ENCODE measurements around the gene SUMO3.
"Not testable (repeated sequence)": the region's sequence is repeated elsewhere in the genome, so short reads cannot be mapped to it uniquely, and the experiment has no call there.

The SUMO3 gene

DNA sequence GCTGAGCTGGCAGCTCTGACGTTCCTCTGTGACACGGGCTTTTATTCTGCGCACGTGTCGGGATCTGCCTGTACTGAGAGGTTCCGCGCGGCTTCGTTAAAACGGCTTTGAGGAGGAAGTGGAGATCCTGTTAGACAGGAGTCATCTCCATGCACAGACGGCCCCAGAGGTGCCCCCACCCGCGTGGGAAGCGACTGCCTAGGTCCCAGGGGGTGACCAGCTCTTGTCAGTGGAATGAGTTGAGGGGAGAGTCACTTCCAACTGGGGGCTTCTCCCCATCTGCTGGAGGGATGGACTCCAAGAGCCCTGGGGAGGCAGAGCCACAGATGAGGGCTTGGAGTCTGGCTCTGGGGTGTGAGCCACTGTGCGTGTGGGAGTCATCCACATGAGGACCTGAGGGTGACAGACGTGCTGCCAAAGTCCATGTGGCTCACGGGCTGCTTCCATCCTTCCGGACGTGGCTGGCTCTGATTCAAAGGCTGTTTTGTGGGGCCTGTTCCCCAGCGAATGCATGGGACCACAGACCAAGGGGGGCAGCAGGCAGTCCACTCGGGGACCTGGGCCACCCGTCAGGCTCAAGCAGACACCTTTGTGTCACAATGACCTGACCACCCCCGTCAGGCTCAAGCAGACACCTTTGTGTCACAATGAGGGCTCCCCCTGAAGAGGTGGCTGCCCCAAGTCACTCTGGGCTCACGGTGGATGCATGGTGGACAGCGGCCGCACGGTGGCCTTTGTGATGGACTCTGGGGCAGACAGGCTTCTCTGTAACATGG, 28.8 kb upstream of the SUMO3 start:
- FAIRE-seq = no peak

DNA sequence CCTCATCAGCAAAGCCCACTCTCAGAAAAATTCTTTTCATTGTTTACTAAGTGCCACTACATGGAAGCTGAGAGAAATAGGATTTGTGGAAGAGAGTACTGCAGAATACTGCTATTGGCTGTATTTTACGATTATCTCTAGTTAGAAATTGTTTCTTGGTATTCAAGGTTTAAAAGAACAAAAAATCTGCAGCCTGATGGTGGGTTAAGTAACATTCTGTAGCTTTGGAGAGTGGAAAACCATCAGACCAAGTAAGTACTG, 28.3 kb upstream of the SUMO3 start:
- FAIRE-seq = no peak

DNA sequence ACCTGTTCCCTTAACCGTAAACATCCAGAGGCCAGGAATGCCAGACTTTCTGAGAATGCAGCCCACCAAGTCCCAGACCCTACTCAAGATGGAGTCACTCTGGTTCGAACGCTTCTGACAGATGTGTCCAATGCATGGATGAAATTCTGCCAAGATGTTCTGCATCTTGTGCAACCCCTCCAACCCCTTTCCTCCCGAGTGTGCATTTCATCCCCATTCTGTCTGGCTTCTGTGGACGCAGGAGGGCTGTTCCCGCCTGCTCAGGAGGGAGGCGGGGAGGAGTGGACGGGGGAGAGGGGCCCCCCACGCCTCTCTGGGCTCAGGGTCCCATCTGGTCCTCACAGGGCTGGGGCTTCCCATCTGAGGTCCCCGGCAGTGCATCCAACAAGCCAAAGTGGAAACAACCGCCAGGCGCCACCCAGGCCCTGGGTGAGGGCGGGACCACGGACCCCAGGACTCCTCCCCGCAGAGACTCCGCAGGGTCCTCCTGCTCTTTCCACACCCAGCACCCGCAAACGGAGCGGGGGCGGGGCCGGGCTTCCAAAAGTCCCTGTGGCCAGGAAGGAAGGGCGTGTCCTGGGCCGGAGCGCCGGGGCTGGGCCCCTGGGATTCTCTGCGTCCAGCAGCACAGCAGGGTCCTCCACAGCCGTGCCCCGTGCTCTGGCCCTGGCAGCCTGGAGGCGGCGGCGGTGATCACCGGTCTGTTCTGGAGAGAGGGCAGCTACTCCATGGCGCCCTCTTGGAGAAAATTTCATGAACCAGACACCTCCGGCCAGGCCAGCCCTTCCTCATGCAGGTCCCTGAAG, 27.8 kb upstream of the SUMO3 start:
- no peak for FAIRE-seq

DNA sequence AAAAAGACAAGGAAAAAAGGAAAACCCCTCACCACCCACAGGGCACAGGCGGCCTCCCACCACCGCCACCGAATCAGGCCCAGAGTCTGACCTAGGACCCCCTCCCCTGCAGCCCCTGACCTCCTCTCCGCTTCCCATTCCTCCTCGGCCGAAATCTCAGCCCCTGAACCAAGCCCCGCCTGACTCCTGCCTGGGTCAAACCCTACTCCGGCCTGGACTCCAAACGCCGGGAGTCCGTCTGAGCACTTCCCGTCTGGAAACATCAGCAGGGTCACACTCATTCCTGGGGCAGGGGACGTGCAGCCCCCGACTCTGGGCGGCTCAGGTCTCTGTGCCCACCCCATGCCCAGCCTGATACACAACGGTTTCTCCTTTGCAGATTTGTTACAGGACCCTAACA, 26.4 kb upstream of the SUMO3 start:
- no peak for FAIRE-seq

GRCh38 chr21:44842721-44843445, 25.0 kb upstream of the SUMO3 start:
- no peak for FAIRE-seq

DNA sequence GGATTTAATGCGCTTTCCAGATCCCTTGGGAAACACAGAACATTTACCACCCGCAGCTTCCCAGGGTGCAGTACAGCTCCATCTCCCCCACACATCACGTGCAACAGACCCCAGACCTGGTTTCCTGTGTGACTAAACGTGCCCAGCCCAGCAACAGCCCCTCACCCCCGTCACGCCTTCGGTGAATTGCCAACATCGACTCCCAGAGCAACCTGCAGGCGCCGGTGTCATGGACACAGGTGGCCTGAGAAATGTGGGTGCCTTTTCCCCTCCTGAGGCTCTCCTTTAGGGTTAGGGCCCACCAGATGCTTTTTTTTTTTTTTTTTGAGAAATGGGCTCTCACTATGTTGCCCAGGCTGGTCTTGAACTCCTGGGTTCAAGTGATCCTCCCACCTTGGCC, 24.2 kb upstream of the SUMO3 start:
- FAIRE-seq = no peak

GRCh38 chr21:44840771-44841170, 22.9 kb upstream of the SUMO3 start:
- no peak for FAIRE-seq

- FAIRE-seq = no peak
Observed at GRCh38 chr21:44838951-44839350, 21.1 kb upstream of the SUMO3 start.

DNA sequence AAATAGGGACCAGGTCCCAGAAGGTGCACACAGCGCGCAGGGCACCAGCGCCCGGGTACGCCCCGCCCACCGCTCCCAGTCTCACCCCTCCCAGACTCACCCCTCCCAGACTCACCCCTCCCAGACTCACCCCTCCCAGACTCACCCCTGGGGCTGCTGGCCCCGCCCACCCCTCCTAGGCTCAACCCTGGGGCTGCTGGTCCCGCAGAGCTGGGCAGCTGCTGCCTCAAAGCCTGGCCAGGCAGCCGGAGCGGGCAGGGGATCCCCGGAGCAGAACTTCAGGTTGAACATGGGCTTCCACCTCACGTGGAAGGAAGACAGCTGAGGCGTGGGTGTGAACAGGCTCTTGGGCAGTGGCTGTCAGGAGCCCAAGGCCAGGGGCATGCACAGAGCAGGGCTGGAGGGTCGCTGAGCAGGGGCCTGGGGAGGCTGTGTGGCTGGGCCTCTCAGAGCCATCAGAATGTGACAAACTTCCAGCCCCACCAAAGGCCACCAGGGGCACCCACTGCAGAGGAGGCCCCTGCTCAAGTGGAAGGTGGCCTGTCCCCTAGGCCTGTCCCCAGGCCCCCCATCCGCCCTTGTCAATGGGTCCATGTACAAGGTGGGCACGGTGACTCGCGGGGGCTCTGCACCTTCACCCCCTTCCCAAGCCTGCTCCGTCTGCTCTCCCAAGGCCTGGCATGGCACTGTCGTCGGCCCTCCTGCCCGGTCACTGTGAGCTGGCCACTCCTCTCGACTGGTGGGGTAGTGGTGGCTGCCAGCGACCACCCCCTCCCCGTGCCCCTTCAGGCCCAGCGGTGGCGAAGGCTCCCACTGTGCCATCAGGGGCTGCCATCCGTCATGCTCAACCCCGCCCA, 20.4 kb upstream of the SUMO3 start:
- FAIRE-seq = no peak

- FAIRE-seq = no peak
Observed at GRCh38 chr21:44837537-44837936, 19.7 kb upstream of the SUMO3 start.

- no peak for FAIRE-seq
Observed at GRCh38 chr21:44836666-44837471, 19.0 kb upstream of the SUMO3 start.

DNA sequence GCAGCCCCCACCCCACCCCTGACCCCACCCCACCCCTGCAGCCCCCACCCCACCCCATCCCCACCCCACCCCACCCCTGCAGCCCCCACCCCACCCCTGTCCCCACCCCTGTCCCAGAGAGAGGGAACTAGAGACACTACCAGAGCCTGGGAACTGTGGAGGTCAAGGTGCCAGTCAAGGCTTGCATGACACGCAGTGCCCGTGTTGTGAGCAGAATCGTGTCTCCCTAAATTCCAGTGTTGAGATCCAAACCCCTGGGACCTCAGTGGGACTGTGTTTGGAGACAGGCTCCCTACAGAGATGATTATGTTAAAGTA, 18.4 kb upstream of the SUMO3 start:
- FAIRE-seq = no peak

DNA sequence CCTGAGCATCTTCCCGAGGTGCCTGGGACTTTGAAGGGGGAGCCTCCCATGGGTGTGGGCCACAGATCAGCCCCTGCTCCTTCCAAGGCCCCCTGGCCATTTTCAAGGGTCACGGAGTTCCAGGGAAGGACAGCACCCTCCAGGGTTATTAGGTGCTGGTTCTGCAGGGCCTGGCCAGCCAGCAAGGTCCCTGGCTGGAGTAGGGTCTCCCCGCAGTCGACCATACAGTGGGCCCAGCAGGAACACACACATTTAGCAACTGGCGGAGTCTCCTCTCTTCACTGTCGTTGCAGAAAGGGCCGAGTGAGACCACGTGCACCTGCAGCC, 17.7 kb upstream of the SUMO3 start:
- FAIRE-seq = no peak

DNA sequence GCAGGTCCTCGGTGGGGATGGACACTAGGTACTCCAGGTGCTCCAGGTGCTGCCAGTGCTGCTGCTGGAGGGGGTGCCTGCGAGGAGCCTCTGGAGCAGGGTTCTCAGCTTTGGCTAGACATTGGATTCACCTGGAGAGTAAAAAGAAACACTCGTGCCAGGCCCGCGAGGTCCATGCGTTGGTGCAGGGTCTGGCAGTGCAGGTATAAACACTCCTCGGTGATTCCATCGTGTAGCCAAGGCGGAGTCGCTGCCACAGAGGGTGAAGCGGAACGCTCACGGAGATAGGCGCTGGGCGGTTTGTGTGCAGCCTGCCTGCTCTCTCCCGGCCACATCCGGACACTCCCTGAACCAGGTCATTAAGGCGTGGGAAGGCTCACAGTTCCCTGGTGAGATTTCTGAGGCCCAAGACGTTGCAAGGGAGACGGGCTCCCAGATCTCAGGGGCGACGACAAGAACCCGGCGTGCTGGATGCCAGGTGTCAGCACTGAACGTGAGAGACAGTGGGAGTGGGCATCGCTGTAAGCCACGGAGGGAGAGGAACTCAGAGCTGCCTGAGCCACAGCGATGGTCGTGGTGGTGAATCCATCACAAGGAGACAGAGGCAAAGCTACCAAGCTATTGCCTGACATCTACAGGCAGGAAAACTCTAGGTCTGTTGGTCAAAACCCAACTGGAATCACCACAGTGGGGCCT, 17.2 kb upstream of the SUMO3 start:
- FAIRE-seq = no peak

DNA sequence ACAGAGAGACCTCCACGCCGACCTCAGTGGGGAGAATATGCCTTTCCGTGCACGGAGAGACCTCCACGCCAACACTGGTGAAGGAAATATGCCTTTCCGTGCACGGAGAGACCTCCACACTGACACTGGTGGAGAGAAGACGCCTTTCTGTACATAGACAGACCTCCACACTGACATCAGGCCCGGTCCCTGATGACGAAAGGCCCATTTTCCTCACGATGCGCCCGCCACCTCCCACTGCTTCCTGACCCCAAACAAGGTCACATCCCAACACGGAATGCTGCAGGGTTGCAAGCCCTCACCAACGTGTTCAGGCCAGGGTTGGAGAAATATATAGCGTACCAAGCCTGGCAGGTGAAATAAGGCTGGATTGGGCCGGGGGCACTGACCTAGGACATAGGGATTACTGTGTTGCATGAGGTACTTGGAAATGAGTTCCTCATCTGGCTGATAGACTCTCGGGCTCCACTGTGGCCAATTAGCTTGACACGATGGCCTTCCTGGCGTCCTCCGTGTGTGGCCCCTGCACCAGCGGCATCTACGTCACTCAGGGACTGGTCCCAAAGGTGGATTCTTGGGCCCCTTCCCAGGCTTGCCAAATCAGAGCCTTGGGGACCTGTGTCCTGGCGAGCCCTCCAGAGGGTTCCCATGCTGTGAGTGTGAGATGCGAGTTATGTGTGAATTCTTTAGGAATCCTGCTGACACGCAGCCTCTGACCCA, 16.5 kb upstream of the SUMO3 start:
- no peak for FAIRE-seq

- no peak for FAIRE-seq
Observed at GRCh38 chr21:44833663-44834062, 15.8 kb upstream of the SUMO3 start.

DNA sequence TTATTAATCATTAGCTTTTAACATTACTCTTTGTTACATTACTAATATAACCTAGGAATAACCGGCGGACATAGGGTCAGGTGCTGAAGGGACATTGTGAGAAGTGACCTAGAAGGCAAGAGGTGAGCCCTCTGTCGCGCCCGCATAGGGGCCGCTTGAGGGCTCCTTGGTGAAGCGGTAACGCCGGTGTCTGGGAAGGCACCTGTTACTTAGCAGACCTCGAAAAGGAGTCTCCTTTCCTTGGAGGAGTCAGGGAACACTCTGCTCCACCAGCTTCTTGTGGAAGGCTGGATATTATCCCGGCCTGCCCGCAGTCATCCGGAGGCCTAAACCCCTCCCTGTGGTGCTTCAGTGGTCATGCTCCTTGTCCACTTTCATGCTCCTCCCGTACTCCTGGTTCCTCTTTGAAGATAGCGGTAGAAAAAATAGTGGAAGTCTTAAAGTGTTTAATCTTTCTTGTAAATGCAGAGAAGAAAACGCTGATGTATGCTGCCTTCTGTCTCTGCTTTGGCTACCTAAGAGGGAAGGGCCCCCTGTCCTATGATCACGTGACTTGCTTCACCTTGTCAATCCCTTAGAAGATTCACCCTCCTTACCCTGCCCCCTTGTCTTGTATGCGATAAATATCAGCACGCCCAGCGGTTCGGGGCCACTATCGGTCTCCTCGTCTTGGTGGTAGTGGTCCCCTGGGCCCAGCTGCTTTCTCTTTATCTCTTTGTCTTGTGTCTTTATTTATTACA, 14.8 kb upstream of the SUMO3 start:
- not testable (repeated sequence) for FAIRE-seq

- no peak for FAIRE-seq
Observed at GRCh38 chr21:44831227-44831860, 13.5 kb upstream of the SUMO3 start.

GRCh38 chr21:44829507-44830092, 11.7 kb upstream of the SUMO3 start:
- no peak for FAIRE-seq

All from G401.6 (cell line).